ENCODE data around the gene CLASP1. TPM values are rescaled to one million over a fixed set of nuclear protein-coding genes. Genes with fewer than 3 reads are reported as not detected.

The CLASP1 gene
- total and polyA plus RNA-seq, 2 donors (not counting 3 experiments of a cell fraction or from before 2014, with no cell fraction given), result 10.0 to 57.9 TPM

DNA sequence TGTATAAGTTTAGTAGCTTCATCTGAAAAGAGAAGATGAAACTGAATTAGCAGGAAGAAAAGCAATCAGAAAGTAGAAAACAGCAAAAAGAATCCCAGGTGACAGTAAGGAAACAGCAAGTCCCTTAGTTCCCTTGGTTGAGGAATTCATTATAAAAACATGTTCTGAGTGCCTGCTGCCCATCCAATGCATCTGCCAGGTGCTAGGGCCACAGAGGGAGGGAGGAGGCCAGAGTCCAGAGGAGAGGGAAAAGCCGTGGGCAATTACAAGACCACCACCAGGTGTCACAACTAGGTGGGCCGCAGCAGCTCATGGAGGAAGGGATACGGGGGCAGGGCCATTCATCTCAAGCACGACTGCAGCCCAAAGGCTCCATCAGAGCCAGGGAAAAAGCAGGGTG lies 308.3 kb downstream of the CLASP1 start:
- H3K9me3 ChIP-seq (replicated peaks; ENCODE audit: control insufficient read depth, insufficient read depth, low read length), result no peaks in the 10 kb centered on the region
- peaks cover 0 to 10% of the 10 kb centered on the region in 2 experiments for H3K36me3 ChIP-seq (ENCODE audit: control insufficient read depth in 2 of 2, extremely low read depth in 1 of 2, insufficient read depth in 2 of 2, low read length in 2 of 2)
- FAIRE-seq (no peak), DNase-seq (ENCODE audit: low read depth, low spot score) (no peak)
- H3K79me2 ChIP-seq (ENCODE audit: control insufficient read depth, insufficient read depth, low read length), result no peaks in the 10 kb centered on the region
- H3K27ac ChIP-seq (ENCODE audit: insufficient read depth, low read depth, low read length), result no peak overlapping the region
- no peak overlapping the region for H3K4me2 ChIP-seq (ENCODE audit: insufficient read depth, low read length)
- H2AFZ ChIP-seq (ENCODE audit: low read depth, low read length), result no peak overlapping the region
- dilution Hi-C loops (cut with MboI; ENCODE audit: extremely low pct_ligation_motif_present, low sequenced_read_pairs), result no loop called here
- no peak overlapping the region for H3K9ac ChIP-seq (replicated peaks; ENCODE audit: extremely low read depth, insufficient read depth, low read length)
- ChIA-PET POLR2A (no interaction called here), CTCF (interaction anchor here (1.8 kb wide), 1 partner anchor 15 kb away, joined by 5 read pairs; no protein-coding TSS in a partner anchor)
- no peaks in the 10 kb centered on the region for H4K20me1 ChIP-seq (replicated peaks; ENCODE audit: control insufficient read depth, extremely low read depth, insufficient read depth, low read length)
- TF ChIP-seq POLR2A (IDR thresholded peaks at IDR 0.05; ENCODE audit: low read depth, low read length), result no peak
- TF ChIP-seq JUN (IDR thresholded peaks at IDR 0.05; ENCODE audit: borderline replicate concordance, insufficient read depth, insufficient read length, low read depth), result no peak
- no peaks in the 10 kb centered on the region for H3K9me1 ChIP-seq (replicated peaks; ENCODE audit: control insufficient read depth, extremely low read depth, insufficient read depth, low read length)
- H3K27me3 ChIP-seq (ENCODE audit: control insufficient read depth in 2 of 2, insufficient read depth in 2 of 2, low read length in 2 of 2), result no peaks in the 10 kb centered on the region
- no TSS peak for BruUV-seq (replicated peaks)
- intact Hi-C loops (cut with micrococcal nuclease), result no loop called here
- H3K4me3 ChIP-seq (replicated peaks in 1 of 3; ENCODE audit: insufficient read depth in 1 of 3, low read depth in 1 of 3, low read length in 3 of 3), result no peak overlapping the region
- H3K4me1 ChIP-seq (ENCODE audit: control insufficient read depth, extremely low read depth, insufficient read depth, low read length), result peaks cover 6% of the 10 kb centered on the region

- intact Hi-C loops (cut with micrococcal nuclease), result no loop called here
- H3K4me3 ChIP-seq (replicated peaks in 1 of 3; ENCODE audit: insufficient read depth in 1 of 3, low read depth in 1 of 3, low read length in 3 of 3), result no peak overlapping the region
- no TSS peak for BruUV-seq (replicated peaks)
- peaks cover 5% of the 10 kb centered on the region for H3K4me1 ChIP-seq (ENCODE audit: control insufficient read depth, extremely low read depth, insufficient read depth, low read length)
- TF ChIP-seq POLR2AphosphoS5 (IDR thresholded peaks at IDR 0.05; ENCODE audit: insufficient read depth, low read depth, low read length) (no peak), EZH2 (IDR thresholded peaks at IDR 0.05; ENCODE audit: borderline replicate concordance, low read depth, low read length, severe bottlenecking) (no peak), MYC (IDR thresholded peaks at IDR 0.05; ENCODE audit: low read depth, low read length) (no peak), FOS (IDR thresholded peaks at IDR 0.05; ENCODE audit: borderline replicate concordance, insufficient read depth, low read length) (no peak), GATA2 (IDR thresholded peaks at IDR 0.05; ENCODE audit: insufficient read depth, insufficient read length, low read depth, low read length) (no peak), MAX (IDR thresholded peaks at IDR 0.05; ENCODE audit: insufficient read depth, insufficient read length) (no peak), POLR2A (IDR thresholded peaks at IDR 0.05; ENCODE audit: low read depth, low read length) (no peak), JUN (IDR thresholded peaks at IDR 0.05; ENCODE audit: borderline replicate concordance, insufficient read depth, insufficient read length, low read depth) (no peak)
- TF ChIP-seq, protein P1, sequence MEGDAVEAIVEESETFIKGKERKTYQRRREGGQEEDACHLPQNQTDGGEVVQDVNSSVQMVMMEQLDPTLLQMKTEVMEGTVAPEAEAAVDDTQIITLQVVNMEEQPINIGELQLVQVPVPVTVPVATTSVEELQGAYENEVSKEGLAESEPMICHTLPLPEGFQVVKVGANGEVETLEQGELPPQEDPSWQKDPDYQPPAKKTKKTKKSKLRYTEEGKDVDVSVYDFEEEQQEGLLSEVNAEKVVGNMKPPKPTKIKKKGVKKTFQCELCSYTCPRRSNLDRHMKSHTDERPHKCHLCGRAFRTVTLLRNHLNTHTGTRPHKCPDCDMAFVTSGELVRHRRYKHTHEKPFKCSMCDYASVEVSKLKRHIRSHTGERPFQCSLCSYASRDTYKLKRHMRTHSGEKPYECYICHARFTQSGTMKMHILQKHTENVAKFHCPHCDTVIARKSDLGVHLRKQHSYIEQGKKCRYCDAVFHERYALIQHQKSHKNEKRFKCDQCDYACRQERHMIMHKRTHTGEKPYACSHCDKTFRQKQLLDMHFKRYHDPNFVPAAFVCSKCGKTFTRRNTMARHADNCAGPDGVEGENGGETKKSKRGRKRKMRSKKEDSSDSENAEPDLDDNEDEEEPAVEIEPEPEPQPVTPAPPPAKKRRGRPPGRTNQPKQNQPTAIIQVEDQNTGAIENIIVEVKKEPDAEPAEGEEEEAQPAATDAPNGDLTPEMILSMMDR (IDR thresholded peaks at IDR 0.05; ENCODE audit: extremely low read depth in 1 of 2, insufficient read depth in 1 of 2, low read depth in 1 of 2, low read length in 2 of 2), result no peak
- no peak overlapping the region for H3K27ac ChIP-seq (ENCODE audit: insufficient read depth, low read depth, low read length)
- peaks cover 0 to 10% of the 10 kb centered on the region in 2 experiments for H3K36me3 ChIP-seq (ENCODE audit: control insufficient read depth in 2 of 2, extremely low read depth in 1 of 2, insufficient read depth in 2 of 2, low read length in 2 of 2)
- H3K27me3 ChIP-seq (ENCODE audit: control insufficient read depth in 2 of 2, insufficient read depth in 2 of 2, low read length in 2 of 2), result no peaks in the 10 kb centered on the region
- dilution Hi-C loops (cut with MboI; ENCODE audit: extremely low pct_ligation_motif_present, low sequenced_read_pairs), result no loop called here
- H3K9me1 ChIP-seq (replicated peaks; ENCODE audit: control insufficient read depth, extremely low read depth, insufficient read depth, low read length), result no peaks in the 10 kb centered on the region
- H3K4me2 ChIP-seq (ENCODE audit: insufficient read depth, low read length), result no peak overlapping the region
- H3K9ac ChIP-seq (replicated peaks; ENCODE audit: extremely low read depth, insufficient read depth, low read length), result no peak overlapping the region
- no peak for DNase-seq (ENCODE audit: low read depth, low spot score)
- no peaks in the 10 kb centered on the region for H4K20me1 ChIP-seq (replicated peaks; ENCODE audit: control insufficient read depth, extremely low read depth, insufficient read depth, low read length)
- no peak overlapping the region for H2AFZ ChIP-seq (ENCODE audit: low read depth, low read length)
- no peaks in the 10 kb centered on the region for H3K79me2 ChIP-seq (ENCODE audit: control insufficient read depth, insufficient read depth, low read length)
- FAIRE-seq, result no peak
- H3K9me3 ChIP-seq (replicated peaks; ENCODE audit: control insufficient read depth, insufficient read depth, low read length), result no peaks in the 10 kb centered on the region
- POLR2A ChIA-PET, result no interaction called here
- CTCF ChIA-PET, result interaction anchor here (0.9 kb wide), 1 partner anchor 9 kb away, joined by 3 read pairs; no protein-coding TSS in a partner anchor
Observed at GRCh38 chr2:121338281-121338680, 311.0 kb downstream of the CLASP1 start.

All from endothelial cell of umbilical vein (primary cell).